GM23338 (cell line): ENCODE data around the gene SLC1A4. TPM values are rescaled to one million over a fixed set of nuclear protein-coding genes. Genes with fewer than 3 reads are reported as not detected.
A peak's percentile ranks its signal among the peaks of the same experiment; 100 is the strongest.

Experiments used
- ATAC-seq: fragments of 200-7000 bp; cut with Tn5 transposase; 3 replicates; pipeline ENCODE4 v1.9.1; 2020
- DNase-seq: peaks from one replicate; pipeline ENCODE4 v3.0.0-alpha.2; 2015; ENCODE audit warnings: low spot score
- H2AFZ ChIP-seq: fragments of 200-600 bp; sonication (generic); 2 replicates; pipeline ENCODE4 v1.8.0; 2016; ENCODE audit warnings: antibody characterized with exemption, mild to moderate bottlenecking, moderate library complexity
- H3F3A ChIP-seq: fragments of 200-600 bp; sonication (generic); replicated peaks from 2 replicates; pipeline ENCODE4 v1.8.0; 2017; ENCODE audit warnings: antibody characterized with exemption, mixed run types, low read depth
- H3K27ac ChIP-seq: fragments of 200-600 bp; sonication (generic); 2 replicates; pipeline ENCODE4 v1.6.1; 2016; ENCODE audit warnings: low read depth
- H3K27me3 ChIP-seq: fragments of 200-600 bp; sonication (generic); 2 replicates; pipeline ENCODE4 v1.8.0; 2016; ENCODE audit warnings: mild to moderate bottlenecking, mixed run types, moderate library complexity; ENCODE audit not compliant: insufficient read depth
- H3K36me3 ChIP-seq: fragments of 200-600 bp; sonication (generic); 2 replicates; pipeline ENCODE4 v1.8.0; 2016; ENCODE audit warnings: mild to moderate bottlenecking; ENCODE audit not compliant: insufficient read depth
- H3K4me1 ChIP-seq: fragments of 200-600 bp; sonication (generic); 2 replicates; pipeline ENCODE4 v1.8.0; 2016; ENCODE audit warnings: mild to moderate bottlenecking, moderate library complexity; ENCODE audit not compliant: insufficient read depth
- H3K4me2 ChIP-seq: fragments of 200-600 bp; sonication (generic); 2 replicates; pipeline ENCODE4 v1.7.1; 2017; ENCODE audit warnings: mixed run types
- H3K4me3 ChIP-seq: fragments of 200-600 bp; sonication (generic); 2 replicates; pipeline ENCODE4 v1.6.1; 2016; ENCODE audit warnings: mixed run types
- H3K79me2 ChIP-seq: fragments of 200-600 bp; sonication (generic); replicated peaks from 2 replicates; pipeline ENCODE4 v1.8.0; 2017; ENCODE audit warnings: mild to moderate bottlenecking; ENCODE audit not compliant: insufficient read depth
- H3K9me2 ChIP-seq: fragments of 200-600 bp; sonication (generic); 2 replicates; pipeline ENCODE4 v1.8.0; 2017; ENCODE audit not compliant: insufficient read depth
- H4K20me1 ChIP-seq: fragments of 200-600 bp; sonication (generic); replicated peaks from 2 replicates; pipeline ENCODE4 v1.8.0; 2017; ENCODE audit warnings: mild to moderate bottlenecking; ENCODE audit not compliant: insufficient read depth
- H3K27ac Mint-ChIP-seq: 2 replicates; pipeline ENCODE4 v1.8.0; 2020; ENCODE audit warnings: inconsistent platforms, mild to moderate bottlenecking, moderate library complexity, mixed read lengths
- H3K27me3 Mint-ChIP-seq: 3 replicates; pipeline ENCODE4 v1.8.0; 2022; ENCODE audit warnings: low read depth, mild to moderate bottlenecking, moderate library complexity, mixed read lengths, inconsistent platforms; ENCODE audit not compliant: insufficient read depth, poor library complexity
- H3K36me3 Mint-ChIP-seq: 3 replicates; pipeline ENCODE4 v1.8.0; 2021; ENCODE audit warnings: low read depth, mild to moderate bottlenecking, inconsistent platforms, moderate library complexity, mixed read lengths
- H3K4me1 Mint-ChIP-seq: 3 replicates; pipeline ENCODE4 v1.8.0; 2020; ENCODE audit warnings: mild to moderate bottlenecking, inconsistent platforms, mixed read lengths
- H3K4me3 Mint-ChIP-seq: 3 replicates; pipeline ENCODE4 v1.8.0; 2021; ENCODE audit warnings: moderate library complexity, mild to moderate bottlenecking, inconsistent platforms, mixed read lengths
- H3K9me3 Mint-ChIP-seq: 3 replicates; pipeline ENCODE4 v1.8.0; 2020; ENCODE audit warnings: moderate library complexity, mild to moderate bottlenecking, inconsistent platforms, mixed read lengths
- CREB1 ChIP-seq: fragments of 250-450 bp; sonication (Bioruptor Pico); IDR thresholded peaks from 2 replicates; pipeline ENCODE4 v1.5.0; 2020; ENCODE audit warnings: low read depth, mild to moderate bottlenecking, moderate library complexity
- CTCF ChIP-seq, 2 experiments: fragments of 200-600 bp in 1 of 2; sonication (generic) in 1 of 2; conservative IDR thresholded peaks; 2 replicates each; pipeline versions ENCODE4 v1.5.1 to v1.6.1; 2016 to 2017; ENCODE audit warnings: antibody characterized with exemption in 2 of 2, low read depth in 2 of 2, mild to moderate bottlenecking in 2 of 2, moderate library complexity in 1 of 2
- ETS1 ChIP-seq: IDR thresholded peaks from 2 replicates; pipeline ENCODE4 v1.6.1; 2016; ENCODE audit warnings: antibody characterized with exemption
- EZH2 ChIP-seq: fragments of 200-600 bp; sonication (generic); IDR thresholded peaks from one replicate; pipeline ENCODE4 v1.8.0; 2017; ENCODE audit warnings: antibody characterized with exemption, mild to moderate bottlenecking, low read depth; ENCODE audit not compliant: unreplicated experiment
- EZH2phosphoT487 ChIP-seq: fragments of 200-600 bp; sonication (generic); IDR thresholded peaks from one replicate; pipeline ENCODE4 v1.8.1; 2018; ENCODE audit warnings: antibody characterized with exemption; ENCODE audit not compliant: unreplicated experiment
- JUNB ChIP-seq: IDR thresholded peaks from one replicate; pipeline ENCODE4 v1.6.1; 2016; ENCODE audit warnings: antibody characterized with exemption; ENCODE audit not compliant: unreplicated experiment
- NANOG ChIP-seq: IDR thresholded peaks from 2 replicates; pipeline ENCODE4 v1.6.1; 2016; ENCODE audit warnings: antibody characterized with exemption, borderline replicate concordance
- POLR2AphosphoS5 ChIP-seq: IDR thresholded peaks from 2 replicates; pipeline ENCODE4 v1.6.1; 2016; ENCODE audit warnings: antibody characterized with exemption, low read depth
- REST ChIP-seq: IDR thresholded peaks from one replicate; pipeline ENCODE4 v1.6.1; 2018; ENCODE audit warnings: antibody characterized with exemption; ENCODE audit not compliant: unreplicated experiment
- STAT1 ChIP-seq: IDR thresholded peaks from one replicate; pipeline ENCODE4 v1.6.1; 2016; ENCODE audit warnings: antibody characterized with exemption; ENCODE audit not compliant: unreplicated experiment
- ZNF114 ChIP-seq: fragments of 250-450 bp; sonication (Bioruptor Pico); IDR thresholded peaks from 2 replicates; pipeline ENCODE4 v1.5.0; 2020; ENCODE audit warnings: mild to moderate bottlenecking, moderate library complexity
- ZNF331 ChIP-seq: fragments of 250-450 bp; sonication (Bioruptor Pico); IDR thresholded peaks from 2 replicates; pipeline ENCODE4 v1.5.0; 2020; ENCODE audit warnings: low read depth, mild to moderate bottlenecking, moderate library complexity
- ZNF462 ChIP-seq: fragments of 250-450 bp; sonication (Bioruptor Pico); IDR thresholded peaks from 2 replicates; pipeline ENCODE4 v1.5.0; 2020; ENCODE audit warnings: mild to moderate bottlenecking, moderate library complexity
- polyA plus RNA-seq: library from polyadenylated mRNA; unstranded; fragments of >200 nt; fragmentation: Nextera tagmentation; extraction: Ambion mirVana; gene quantifications from 2 replicates; pipeline ENCODE4 v1.2.1, GENCODE V29; 2016
- total RNA-seq: library from RNA; depleted of rRNA; stranded (reverse); fragments of >200 nt; shearing (Covaris generic); gene quantifications from 2 replicates; pipeline ENCODE4 v1.2.3, GENCODE V29; 2014

The SLC1A4 gene
- total and polyA plus RNA-seq, 2 experiments from 2014 or later = 1.3 to 2.7 TPM

- no peaks in the 10 kb centered on the region; the same call in 2 of the 3 replicates for H3K9me3 Mint-ChIP-seq
- H3K4me3 Mint-ChIP-seq = peak overlapping the region; percentile 92
- DNase-seq (no peak), ATAC-seq (no peak)
- H3K4me1 Mint-ChIP-seq = peaks cover 31% of the 10 kb centered on the region
- no peaks in the 10 kb centered on the region for H3F3A ChIP-seq
- H3K79me2 ChIP-seq = peaks cover 40% of the 10 kb centered on the region
- peaks cover 8% of the 10 kb centered on the region for H3K27me3 Mint-ChIP-seq
- peaks cover 10% of the 10 kb centered on the region for H4K20me1 ChIP-seq
- H3K36me3 ChIP-seq = 0 out of 2 replicates have a peak, but pooled peaks cover 6% of the 10 kb centered on the region
- H3K4me1 ChIP-seq = peaks cover 14% of the 10 kb centered on the region
- H2AFZ ChIP-seq = no peak overlapping the region
- no peaks in the 10 kb centered on the region for H3K27me3 ChIP-seq
- H3K36me3 Mint-ChIP-seq = peaks cover 32% of the 10 kb centered on the region
- peak overlapping the region; percentile 84 for H3K4me2 ChIP-seq
- no peak for TF ChIP-seq ZNF462 (CRISPR knock-in tag)
- TF ChIP-seq STAT1 = no peak
- no peak for TF ChIP-seq EZH2
- TF ChIP-seq CTCF (conservative IDR thresholded peaks at IDR 0.05; ENCODE audit: low read depth in 2 of 2) = no peak
- no peak for TF ChIP-seq CREB1 (CRISPR knock-in tag)
- no peak for TF ChIP-seq EZH2phosphoT487
- TF ChIP-seq JUNB = no peak
- no peak for TF ChIP-seq ZNF114
- TF ChIP-seq NANOG = no peak
- TF ChIP-seq POLR2AphosphoS5 = no peak
- no peak for TF ChIP-seq REST
- no peak for TF ChIP-seq ZNF331
- no peak for TF ChIP-seq ETS1
- H3K4me3 ChIP-seq = peak overlapping the region; percentile 83; the same call in 1 of the 2 replicates
- H3K27ac ChIP-seq = no peak overlapping the region
- no peaks in the 10 kb centered on the region for H3K9me2 ChIP-seq
- H3K27ac Mint-ChIP-seq = no peak overlapping the region
Observed at GRCh38 chr2:65054749-65055421, 65.7 kb downstream of the SLC1A4 start.
